Thoracic aorta (tissue), 2 donors: ENCODE results near the gene KRR1. TPM values are rescaled to one million over a fixed set of nuclear protein-coding genes. Genes with fewer than 3 reads are reported as not detected.
"Not testable (repeated sequence)": the region's sequence is repeated elsewhere in the genome, so short reads cannot be mapped to it uniquely, and the experiment has no call there.

Experiments used
- ATAC-seq: fragments of 150-250 bp; one replicate; pipeline ENCODE4 v1.8.0; 2017; ENCODE audit warnings: low read depth; ENCODE audit not compliant: insufficient number of reproducible peaks, low FRiP score
- DNase-seq: peaks from one replicate; pipeline ENCODE4 v3.0.0-alpha.2; 2020; ENCODE audit warnings: low spot score
- H3K27ac ChIP-seq, 2 donors: fragments of 200-600 bp; sonication (generic); 1 replicate in 1 of 2; 2 replicates in 1 of 2; pipeline ENCODE4 v1.5.1; 2016; ENCODE audit warnings: mild to moderate bottlenecking in 2 of 2, moderate library complexity in 2 of 2
- H3K27me3 ChIP-seq: fragments of 200-600 bp; sonication (generic); replicated peaks from 2 replicates; pipeline ENCODE4 v1.6.0; 2016; ENCODE audit warnings: mild to moderate bottlenecking; ENCODE audit not compliant: insufficient read depth
- H3K36me3 ChIP-seq: fragments of 200-600 bp; sonication (generic); one replicate; pipeline ENCODE4 v1.5.1; 2016
- H3K4me1 ChIP-seq, 2 donors: fragments of 200-600 bp; sonication (generic); 1 replicate in 1 of 2; 2 replicates in 1 of 2; pipeline versions ENCODE4 v1.5.1 to v1.6.0; 2016; ENCODE audit warnings: low read depth in 2 of 2, mild to moderate bottlenecking in 1 of 2; ENCODE audit not compliant: control insufficient read depth in 1 of 2
- H3K4me3 ChIP-seq: fragments of 200-600 bp; sonication (generic); 2 replicates; pipeline ENCODE4 v1.5.1; 2016; ENCODE audit warnings: mild to moderate bottlenecking
- H3K9me3 ChIP-seq: fragments of 200-600 bp; sonication (generic); 2 replicates; pipeline ENCODE4 v1.5.1; 2016
- total RNA-seq, 2 donors: library from RNA; depleted of rRNA; stranded (reverse); fragments of >200 nt; gene quantifications; one replicate each; pipeline versions ENCODE4 v1.1.0 to v1.2.3, GENCODE V29; 2016
- TF ChIP-seq, protein P1 (sequence below): fragments of 200-600 bp; sonication (generic); IDR thresholded peaks from one replicate; pipeline ENCODE4 v1.5.1; 2019; ENCODE audit warnings: antibody characterized with exemption

Gene KRR1
- total RNA-seq, 2 donors from 2014 or later, result 30.6 to 46.8 TPM

DNA sequence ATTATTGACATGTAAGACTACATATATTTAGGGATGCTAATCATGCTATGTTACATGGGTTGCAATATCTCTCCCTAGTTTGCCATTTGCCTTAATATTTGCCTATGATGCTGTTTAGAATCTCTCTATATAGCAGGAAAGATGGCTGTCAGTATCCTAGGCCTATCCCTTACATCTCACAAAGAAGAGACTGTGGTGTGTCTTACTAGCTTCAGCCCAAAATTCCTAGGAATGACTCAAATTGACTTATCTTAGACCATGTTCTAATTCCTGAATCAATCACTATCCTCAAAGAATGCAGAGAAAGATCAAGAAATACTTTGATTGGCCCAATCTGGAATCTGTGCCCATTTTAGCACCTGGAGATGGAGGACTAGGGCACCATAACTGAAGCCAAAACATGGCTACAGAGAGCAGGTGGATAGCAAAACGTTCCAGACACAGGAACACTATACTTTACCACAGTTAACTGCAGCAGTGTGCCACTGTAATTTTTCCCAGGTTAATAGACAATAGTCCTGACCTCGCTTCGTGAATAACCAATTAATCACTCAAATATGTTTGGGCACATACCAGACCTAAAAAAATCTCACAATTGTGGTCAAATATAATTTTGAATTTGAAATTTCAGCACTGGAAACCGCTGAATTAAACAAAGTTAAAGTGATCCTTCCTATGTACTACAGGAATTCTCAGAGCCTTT, 63.6 kb downstream of the KRR1 start:
- DNase-seq, result no peak
- no peak overlapping the region for H3K4me3 ChIP-seq

DNA sequence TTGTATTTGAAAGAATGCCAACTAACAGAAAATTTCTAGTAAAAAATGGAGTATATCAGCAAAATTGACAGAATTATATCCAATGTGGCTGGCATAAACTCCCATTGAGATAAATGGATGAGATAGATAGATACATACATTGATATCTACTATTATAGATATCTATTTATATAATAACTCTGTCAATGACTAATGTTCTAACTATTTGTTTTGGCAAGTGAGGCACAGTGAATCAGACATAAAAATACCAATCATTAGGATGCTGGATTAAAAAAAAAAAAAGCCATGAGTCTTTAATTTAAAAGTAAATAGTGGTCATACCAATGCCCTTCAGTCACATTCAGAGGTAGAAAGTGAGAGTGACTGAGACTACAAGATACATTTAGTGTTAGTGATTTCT, 64.6 kb downstream of the KRR1 start:
- Histone ChIP-seq H3K9me3 (no peaks in the 10 kb centered on the region), H3K27me3 (no peaks in the 10 kb centered on the region), H3K36me3 (no peaks in the 10 kb centered on the region), H3K4me1 (no peaks in the 10 kb centered on the region), H3K27ac (no peak overlapping the region), H3K4me3 (no peak overlapping the region)
- DNase-seq (no peak), ATAC-seq (no peak)
- TF ChIP-seq, protein P1, sequence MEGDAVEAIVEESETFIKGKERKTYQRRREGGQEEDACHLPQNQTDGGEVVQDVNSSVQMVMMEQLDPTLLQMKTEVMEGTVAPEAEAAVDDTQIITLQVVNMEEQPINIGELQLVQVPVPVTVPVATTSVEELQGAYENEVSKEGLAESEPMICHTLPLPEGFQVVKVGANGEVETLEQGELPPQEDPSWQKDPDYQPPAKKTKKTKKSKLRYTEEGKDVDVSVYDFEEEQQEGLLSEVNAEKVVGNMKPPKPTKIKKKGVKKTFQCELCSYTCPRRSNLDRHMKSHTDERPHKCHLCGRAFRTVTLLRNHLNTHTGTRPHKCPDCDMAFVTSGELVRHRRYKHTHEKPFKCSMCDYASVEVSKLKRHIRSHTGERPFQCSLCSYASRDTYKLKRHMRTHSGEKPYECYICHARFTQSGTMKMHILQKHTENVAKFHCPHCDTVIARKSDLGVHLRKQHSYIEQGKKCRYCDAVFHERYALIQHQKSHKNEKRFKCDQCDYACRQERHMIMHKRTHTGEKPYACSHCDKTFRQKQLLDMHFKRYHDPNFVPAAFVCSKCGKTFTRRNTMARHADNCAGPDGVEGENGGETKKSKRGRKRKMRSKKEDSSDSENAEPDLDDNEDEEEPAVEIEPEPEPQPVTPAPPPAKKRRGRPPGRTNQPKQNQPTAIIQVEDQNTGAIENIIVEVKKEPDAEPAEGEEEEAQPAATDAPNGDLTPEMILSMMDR, result no peak

More for the DNA sequence above, 63.6 kb downstream of the KRR1 start:
- H3K4me1 ChIP-seq, result no peaks in the 10 kb centered on the region
- TF ChIP-seq, protein P1, result no peak
- no peak for ATAC-seq
- no peaks in the 10 kb centered on the region for H3K27me3 ChIP-seq
- H3K36me3 ChIP-seq, result no peaks in the 10 kb centered on the region
- no peaks in the 10 kb centered on the region for H3K9me3 ChIP-seq
- no peak overlapping the region for H3K27ac ChIP-seq

DNA sequence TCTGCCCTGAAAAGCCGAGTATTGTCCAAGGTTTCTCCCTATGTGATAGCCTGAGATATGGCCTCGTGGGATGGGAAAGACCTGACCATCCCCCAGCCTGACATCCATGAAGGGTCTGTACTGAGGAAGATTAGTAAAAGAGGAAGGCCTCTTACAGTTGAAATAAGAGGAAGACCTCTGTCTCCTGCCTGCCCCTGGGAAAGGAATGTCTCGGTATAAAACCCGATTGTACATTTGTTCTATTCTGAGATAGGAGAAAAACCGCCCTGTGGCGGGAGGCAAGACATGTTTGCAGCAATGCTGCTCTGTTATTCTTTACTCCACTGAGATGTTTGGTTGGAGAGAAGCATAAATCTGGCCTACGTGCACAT, 66.3 kb downstream of the KRR1 start:
- ATAC-seq, result not testable (repeated sequence)

DNA sequence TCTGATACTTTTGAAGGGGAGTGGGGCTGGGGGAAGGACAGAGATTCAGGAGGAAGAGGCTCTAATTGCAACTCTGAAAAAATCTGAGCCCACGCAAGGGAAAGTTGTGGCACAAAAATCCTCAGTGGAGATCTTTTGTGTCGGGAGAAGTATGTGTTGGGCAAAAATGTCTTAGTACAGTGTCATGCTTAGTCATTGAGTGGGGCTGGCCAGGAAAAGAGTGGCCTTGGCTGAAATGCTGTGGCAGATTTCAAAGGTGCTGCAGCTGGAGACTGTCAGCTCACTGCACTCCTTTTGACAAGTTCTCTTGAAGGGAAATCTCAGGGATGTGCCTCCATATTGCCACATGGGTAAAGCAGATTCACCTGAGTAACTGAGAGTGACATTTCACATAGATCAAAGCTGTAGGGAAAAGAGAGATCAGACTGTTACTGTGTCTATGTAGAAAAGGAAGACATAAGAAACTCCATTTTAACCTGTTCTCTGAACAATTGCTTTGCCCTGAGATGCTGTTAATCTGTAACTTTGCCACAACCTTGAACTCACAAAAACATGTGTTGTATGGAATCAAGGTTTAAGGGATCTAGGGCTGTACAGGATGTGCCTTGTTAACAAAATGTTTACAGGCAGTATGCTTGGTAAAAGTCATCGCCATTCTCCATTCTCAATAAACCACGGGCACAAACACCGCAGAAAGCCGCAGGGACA, 66.8 kb downstream of the KRR1 start:
- no peak for ATAC-seq
- no peak overlapping the region for H3K27ac ChIP-seq
- no peak for DNase-seq
- TF ChIP-seq, protein P1, result no peak
- H3K4me3 ChIP-seq, result no peak overlapping the region
- no peaks in the 10 kb centered on the region for H3K9me3 ChIP-seq
- H3K4me1 ChIP-seq, result no peaks in the 10 kb centered on the region
- no peaks in the 10 kb centered on the region for H3K36me3 ChIP-seq
- no peaks in the 10 kb centered on the region for H3K27me3 ChIP-seq

More for the DNA sequence above, 66.3 kb downstream of the KRR1 start:
- not testable (repeated sequence) for H3K4me3 ChIP-seq, H3K27me3 ChIP-seq, H3K27ac ChIP-seq, H3K9me3 ChIP-seq, H3K4me1 ChIP-seq, H3K36me3 ChIP-seq, DNase-seq

DNA sequence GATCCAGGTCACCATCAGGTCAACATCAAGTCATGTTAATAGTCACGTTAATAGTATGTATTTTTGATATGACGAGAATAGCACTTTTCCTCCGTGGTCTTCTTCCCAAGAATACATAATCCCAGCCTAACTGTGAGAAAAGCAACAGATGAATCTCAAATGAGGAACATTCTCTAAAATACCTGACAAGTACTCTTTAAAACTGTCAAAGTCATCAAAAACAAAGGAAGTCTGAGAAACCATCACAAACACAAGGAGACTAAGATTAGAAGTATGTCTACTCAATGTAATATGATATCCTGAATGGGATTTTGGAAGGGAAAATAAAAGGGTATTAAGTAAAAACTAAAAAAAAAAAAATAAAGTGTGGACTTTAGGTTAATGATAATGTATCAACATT, 67.7 kb downstream of the KRR1 start:
- TF ChIP-seq, protein P1, result no peak
- H3K27ac ChIP-seq, result no peak overlapping the region

DNA sequence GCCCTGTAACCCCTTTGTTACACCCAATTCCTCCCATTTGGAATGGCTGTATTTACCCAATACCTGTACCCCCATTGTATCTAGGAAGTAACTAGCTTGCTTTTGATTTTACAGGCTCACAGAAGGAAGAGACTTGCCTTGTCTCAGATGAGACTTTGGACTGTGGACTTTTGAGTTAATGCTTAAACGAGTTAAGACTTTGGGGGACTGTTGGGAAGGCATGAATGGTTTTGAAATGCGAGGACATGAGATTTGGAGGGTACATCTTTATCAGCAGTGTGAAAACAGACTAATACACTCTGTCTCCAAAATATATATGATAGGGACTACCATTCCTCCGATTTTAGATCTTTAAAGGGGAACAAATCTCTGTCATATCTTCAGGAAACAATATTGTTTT, 69.0 kb downstream of the KRR1 start:
- not testable (repeated sequence) for H3K9me3 ChIP-seq, ATAC-seq, H3K27ac ChIP-seq, H3K4me1 ChIP-seq, H3K36me3 ChIP-seq, H3K27me3 ChIP-seq, DNase-seq, H3K4me3 ChIP-seq

More for the DNA sequence above, 67.7 kb downstream of the KRR1 start:
- no peak for ATAC-seq
- H3K4me3 ChIP-seq, result no peak overlapping the region
- H3K4me1 ChIP-seq, result no peaks in the 10 kb centered on the region
- no peak for DNase-seq
- no peaks in the 10 kb centered on the region for H3K27me3 ChIP-seq
- H3K36me3 ChIP-seq, result no peaks in the 10 kb centered on the region
- no peaks in the 10 kb centered on the region for H3K9me3 ChIP-seq

DNA sequence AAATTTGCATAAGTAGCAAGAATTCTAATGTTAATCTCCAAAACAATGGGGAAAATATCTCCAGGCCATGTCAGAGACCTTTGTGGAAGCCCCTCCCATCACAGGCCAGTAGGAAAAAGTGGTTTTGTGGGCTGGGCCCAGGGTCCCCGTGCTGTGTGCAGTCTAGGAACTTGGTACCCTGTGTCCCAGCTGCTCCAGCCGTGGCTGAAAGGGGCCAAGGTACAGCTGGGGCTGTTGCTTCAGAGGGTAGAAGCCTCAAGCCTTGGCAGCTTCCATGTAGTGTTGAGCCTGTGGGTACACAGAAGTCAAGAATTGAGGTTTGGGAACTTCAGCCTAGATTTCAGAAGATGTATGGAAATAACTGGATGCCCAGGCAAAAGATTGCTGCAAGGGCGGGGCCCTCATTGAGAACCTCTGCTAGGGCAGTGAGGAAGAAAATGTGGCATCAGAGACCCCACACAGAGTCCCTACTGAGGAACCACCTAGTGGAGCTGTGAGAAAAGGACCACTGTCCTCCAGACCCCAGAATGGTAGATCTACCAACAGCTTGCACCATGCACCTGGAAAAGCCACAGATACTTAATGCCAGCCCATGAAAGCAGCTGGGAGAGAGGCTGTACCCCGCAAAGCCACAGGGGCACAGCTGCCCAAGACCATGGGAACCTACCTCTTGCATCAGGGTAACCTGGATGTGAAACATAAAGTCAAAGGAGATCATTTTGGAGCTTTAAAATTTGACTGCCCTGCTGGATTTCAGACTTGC, 69.5 kb downstream of the KRR1 start:
- not testable (repeated sequence) for ATAC-seq, H3K27ac ChIP-seq, H3K36me3 ChIP-seq, H3K9me3 ChIP-seq, DNase-seq, H3K4me3 ChIP-seq, H3K4me1 ChIP-seq, H3K27me3 ChIP-seq
